ENCODE results near the gene RASSF10.

The RASSF10 gene

GRCh38 chr11:12994476-12994875 is 14.6 kb upstream of the RASSF10 start:
- no peak for DNase-seq (ENCODE audit: low read depth)

- DNase-seq (ENCODE audit: low read depth), result no peak
Observed at GRCh38 chr11:12995188-12995587, 13.9 kb upstream of the RASSF10 start.

GRCh38 chr11:12995823-12996222 is 13.3 kb upstream of the RASSF10 start:
- no peak for DNase-seq (ENCODE audit: low read depth)

GRCh38 chr11:12997168-12997567 is 11.9 kb upstream of the RASSF10 start:
- DNase-seq (ENCODE audit: low read depth), result no peak

GRCh38 chr11:12998336-12998735 is 10.8 kb upstream of the RASSF10 start:
- no peak for DNase-seq (ENCODE audit: low read depth)

GRCh38 chr11:12999597-12999996 is 9.5 kb upstream of the RASSF10 start:
- DNase-seq (ENCODE audit: low read depth), result no peak

- no peak for DNase-seq (ENCODE audit: low read depth)
Observed at GRCh38 chr11:13000116-13000515, 9.0 kb upstream of the RASSF10 start.

- no peak for DNase-seq (ENCODE audit: low read depth)
Observed at GRCh38 chr11:13000721-13001120, 8.4 kb upstream of the RASSF10 start.

- no peak for DNase-seq (ENCODE audit: low read depth)
Observed at GRCh38 chr11:13003736-13004493, 5.2 kb upstream of the RASSF10 start.

- DNase-seq (ENCODE audit: low read depth), result no peak
Observed at GRCh38 chr11:13007182-13008060, 1.7 kb upstream of the RASSF10 start.

GRCh38 chr11:13008061-13008435 is 1.1 kb upstream of the RASSF10 start:
- DNase-seq (ENCODE audit: low read depth), result no peak

- no peak for DNase-seq (ENCODE audit: low read depth)
Observed at GRCh38 chr11:13009476-13009920, 382 bp downstream of the RASSF10 start.

- DNase-seq (ENCODE audit: low read depth), result no peak
Observed at GRCh38 chr11:13009921-13010748, 1.0 kb downstream of the RASSF10 start.

GRCh38 chr11:13010749-13011465 is 1.8 kb downstream of the RASSF10 start:
- DNase-seq (ENCODE audit: low read depth), result no peak

- no peak for DNase-seq (ENCODE audit: low read depth)
Observed at GRCh38 chr11:13011466-13012055, 2.4 kb downstream of the RASSF10 start.

GRCh38 chr11:13012056-13012661 is 3.0 kb downstream of the RASSF10 start:
- no peak for DNase-seq (ENCODE audit: low read depth)

- no peak for DNase-seq (ENCODE audit: low read depth)
Observed at GRCh38 chr11:13013054-13013488, 4.0 kb downstream of the RASSF10 start.

- DNase-seq (ENCODE audit: low read depth), result no peak
Observed at GRCh38 chr11:13015753-13016152, 6.6 kb downstream of the RASSF10 start.

GRCh38 chr11:13016415-13016814 is 7.3 kb downstream of the RASSF10 start:
- DNase-seq (ENCODE audit: low read depth), result no peak

GRCh38 chr11:13019313-13019712 is 10.2 kb downstream of the RASSF10 start:
- no peak for DNase-seq (ENCODE audit: low read depth)

- no peak for DNase-seq (ENCODE audit: low read depth)
Observed at GRCh38 chr11:13023423-13023822, 14.3 kb downstream of the RASSF10 start.
